ENCODE data around the gene ATP5MK. TPM values are rescaled to one million over a fixed set of nuclear protein-coding genes. Genes with fewer than 3 reads are reported as not detected.
"Not testable (repeated sequence)": the region's sequence is repeated elsewhere in the genome, so short reads cannot be mapped to it uniquely, and the experiment has no call there.

Gene ATP5MK
- total RNA-seq, 1 donor from 2014 or later = 201 TPM

GRCh38 chr10:103397191-103397825 lies 1.0 kb upstream of the ATP5MK start:
- no peak for DNase-seq (ENCODE audit: low read depth in 2 of 2)

- DNase-seq (ENCODE audit: low read depth in 2 of 2) = no peak
Measured at GRCh38 chr10:103396789-103397087, 463 bp upstream of the ATP5MK start.

- DNase-seq (ENCODE audit: low read depth in 2 of 2) = peak in 1 of 2 donors; percentile 27
Measured at GRCh38 chr10:103395754-103396066, 565 bp downstream of the ATP5MK start.

- no peak for DNase-seq (ENCODE audit: low read depth in 2 of 2)
Measured at GRCh38 chr10:103394180-103394579, 2.1 kb downstream of the ATP5MK start.

- no peak for DNase-seq (ENCODE audit: low read depth in 2 of 2)
Measured at GRCh38 chr10:103382769-103383168, 13.5 kb downstream of the ATP5MK start.

- no peak for DNase-seq (ENCODE audit: low read depth in 2 of 2)
Measured at GRCh38 chr10:103374263-103374662, 22.0 kb downstream of the ATP5MK start.

GRCh38 chr10:103373544-103373943 lies 22.7 kb downstream of the ATP5MK start:
- DNase-seq (ENCODE audit: low read depth in 2 of 2) = no peak

GRCh38 chr10:103367782-103368518 lies 28.3 kb downstream of the ATP5MK start, which contains the start of gene TAF5:
Gene TAF5, plus strand, starts transcription at chr10:103367976. Its CDS starts 14 bp downstream, at chr10:103367990.
- peak; percentile 92 to 95 for DNase-seq (ENCODE audit: low read depth in 2 of 2)

- no peak for DNase-seq (ENCODE audit: low read depth in 2 of 2)
Measured at GRCh38 chr10:103367379-103367781, 28.9 kb downstream of the ATP5MK start.

GRCh38 chr10:103360791-103361190 lies 35.5 kb downstream of the ATP5MK start:
- not testable (repeated sequence) for DNase-seq (ENCODE audit: low read depth in 2 of 2)

- not testable (repeated sequence) for DNase-seq (ENCODE audit: low read depth in 2 of 2)
Measured at GRCh38 chr10:103359493-103359892, 36.8 kb downstream of the ATP5MK start.

GRCh38 chr10:103355906-103356599 lies 40.2 kb downstream of the ATP5MK start:
- DNase-seq (ENCODE audit: low read depth in 2 of 2) = no peak

- not testable (repeated sequence) for DNase-seq (ENCODE audit: low read depth in 2 of 2)
Measured at GRCh38 chr10:103354567-103354966, 41.7 kb downstream of the ATP5MK start.

GRCh38 chr10:103353281-103353680 lies 43.0 kb downstream of the ATP5MK start:
- DNase-seq (ENCODE audit: low read depth in 2 of 2) = no peak

GRCh38 chr10:103350517-103351260 lies 45.6 kb downstream of the ATP5MK start, which contains the start of gene PCGF6:
Gene PCGF6, minus strand, starts transcription at chr10:103351140. Its CDS starts 74 bp downstream, at chr10:103351066.
- DNase-seq (ENCODE audit: low read depth in 2 of 2) = peak; percentile 50 to 83

GRCh38 chr10:103350175-103350516 lies 46.1 kb downstream of the ATP5MK start:
- no peak for DNase-seq (ENCODE audit: low read depth in 2 of 2)

Other genes starting within 250 kb of the ATP5MK start
- 38.6 and 48.8 TPM in 2 replicates for gene NT5C2, start 203.2 kb downstream of the ATP5MK start, total RNA-seq
- gene RPEL1, start 150.6 kb downstream of the ATP5MK start, total RNA-seq = 0.13 TPM in 2 replicates
- gene INA, start 119.3 kb downstream of the ATP5MK start, total RNA-seq = 0.13 TPM in 2 replicates
- gene PCGF6, start 45.3 kb downstream of the ATP5MK start, total RNA-seq = 9.2 TPM in 2 replicates
- gene TAF5, start 28.5 kb downstream of the ATP5MK start, total RNA-seq = 4.4 TPM in 2 replicates
- gene PDCD11, start 151 bp upstream of the ATP5MK start, total RNA-seq = 26.3 and 26.9 TPM in 2 replicates
- 16.0 and 16.2 TPM in 2 replicates for gene CALHM2, start 55.9 kb upstream of the ATP5MK start, total RNA-seq
- not detected in 2 replicates for gene CALHM1, start 62.4 kb upstream of the ATP5MK start, total RNA-seq
- not detected in 2 replicates for gene CALHM3, start 82.8 kb upstream of the ATP5MK start, total RNA-seq
- under 0.01 TPM in 2 replicates for gene NEURL1, start 97.2 kb upstream of the ATP5MK start, total RNA-seq

Measured in dermis microvascular lymphatic vessel endothelial cell (primary cell).